GM19351 (cell line): ENCODE measurements around the gene PJA1.

Experiments used
- ATAC-seq: cut with Tn5 transposase; IDR thresholded peaks from one replicate; pipeline ENCODE4 v1.9.1; 2021; ENCODE audit warnings: mild to moderate bottlenecking, moderate library complexity; ENCODE audit not compliant: unreplicated experiment

PJA1 gene

DNA sequence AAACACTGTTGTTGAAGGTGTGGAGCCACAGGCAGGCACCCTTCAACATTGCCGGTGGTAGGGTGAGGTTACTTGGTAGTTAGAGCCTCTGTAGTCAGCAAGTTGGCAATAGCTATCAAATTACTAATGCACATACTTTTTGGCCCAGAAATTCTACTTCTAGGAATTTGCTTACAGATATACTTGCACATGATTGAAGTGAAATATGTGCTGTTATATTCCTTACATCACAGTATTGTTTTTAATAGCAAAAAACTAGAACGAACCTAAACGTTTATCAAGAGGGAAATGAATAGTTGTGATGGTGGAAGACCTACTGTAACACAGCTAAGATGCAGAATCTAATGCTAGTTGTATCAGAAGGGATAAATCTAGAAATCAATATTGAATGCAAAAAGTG lies 7.7 kb upstream of the PJA1 start:
- no peak for ATAC-seq

DNA sequence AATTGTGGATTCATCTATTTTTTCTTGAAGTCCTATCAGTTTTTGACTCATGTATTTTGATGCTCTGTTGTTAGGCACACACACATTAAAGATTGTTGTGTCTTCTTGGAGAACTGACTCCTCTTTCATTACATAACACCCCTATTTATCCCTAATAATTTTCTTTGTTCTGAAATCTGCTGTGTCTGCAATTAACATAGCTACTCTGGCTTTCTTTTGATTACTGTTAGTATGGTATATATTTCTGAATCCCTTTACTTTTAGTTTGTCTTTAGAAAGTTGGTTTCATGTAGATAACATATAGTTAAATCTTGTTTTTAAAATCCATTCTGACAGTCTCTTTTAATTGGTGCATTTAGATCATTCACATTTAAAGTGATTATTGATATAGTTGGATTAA lies 5.1 kb upstream of the PJA1 start:
- no peak for ATAC-seq

DNA sequence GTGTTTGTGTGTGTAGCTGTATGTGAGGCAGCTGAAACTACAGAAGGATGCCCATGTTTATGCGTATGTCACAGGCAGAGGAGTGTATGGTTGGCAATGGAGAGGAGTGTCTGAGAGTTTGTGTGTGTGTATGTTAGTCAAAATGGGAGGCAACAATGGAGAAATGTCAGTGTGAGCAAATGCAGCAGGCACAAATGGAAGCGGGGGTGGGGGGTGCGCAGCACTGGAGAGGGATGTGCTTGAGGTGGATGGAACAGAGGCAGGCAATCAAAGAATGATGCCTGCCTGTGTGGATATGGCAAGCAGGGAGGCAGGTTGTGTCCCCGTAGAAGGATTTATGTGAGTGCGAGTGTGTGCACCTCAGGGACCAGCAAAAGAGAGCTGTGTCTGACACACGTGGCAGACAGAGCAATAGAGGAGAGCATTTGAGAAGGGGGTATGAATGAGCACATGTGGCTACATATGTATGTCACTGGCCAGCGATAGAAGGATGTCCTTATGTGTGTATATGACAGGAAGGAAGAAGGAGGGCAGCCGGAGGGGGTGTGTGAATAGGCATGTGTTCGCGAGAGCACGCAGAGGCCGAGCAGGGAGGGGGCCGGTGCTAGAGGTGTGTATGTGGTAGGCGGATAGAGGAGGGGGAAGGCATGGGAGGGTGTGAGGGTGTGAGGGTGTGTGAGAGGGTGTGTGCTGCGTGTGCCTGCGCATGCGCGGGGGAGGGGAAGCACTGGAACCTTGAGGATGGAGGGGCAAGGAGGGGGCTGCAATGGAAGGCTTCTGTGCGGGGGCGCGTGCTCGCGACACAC lies 1.1 kb downstream of the PJA1 start:
- peak; percentile 51 for ATAC-seq

DNA sequence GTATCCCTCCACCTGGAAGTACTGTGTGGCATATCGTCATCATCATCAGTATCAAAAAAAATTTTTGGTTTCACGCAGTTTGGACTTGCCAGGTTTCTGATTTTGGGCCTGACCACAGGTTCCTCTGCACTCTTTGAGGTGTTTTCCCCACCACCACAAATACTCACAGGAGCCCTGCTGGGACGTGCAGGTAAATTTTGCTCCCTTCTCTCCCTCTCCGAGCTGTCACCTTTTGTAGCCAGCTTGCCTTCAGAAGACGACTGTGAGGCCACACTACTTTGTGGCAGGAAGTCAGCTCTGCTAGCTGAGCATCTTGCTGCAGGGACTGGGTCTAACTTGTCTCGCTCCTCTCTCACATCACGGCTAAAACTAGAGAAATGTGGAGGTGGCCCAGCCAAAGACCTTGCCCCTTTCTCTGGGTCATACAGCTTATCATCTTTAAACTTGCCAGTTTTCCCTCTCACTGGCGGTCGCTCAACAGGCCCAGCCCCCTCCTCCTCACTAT lies 2.8 kb downstream of the PJA1 start:
- no peak for ATAC-seq

DNA sequence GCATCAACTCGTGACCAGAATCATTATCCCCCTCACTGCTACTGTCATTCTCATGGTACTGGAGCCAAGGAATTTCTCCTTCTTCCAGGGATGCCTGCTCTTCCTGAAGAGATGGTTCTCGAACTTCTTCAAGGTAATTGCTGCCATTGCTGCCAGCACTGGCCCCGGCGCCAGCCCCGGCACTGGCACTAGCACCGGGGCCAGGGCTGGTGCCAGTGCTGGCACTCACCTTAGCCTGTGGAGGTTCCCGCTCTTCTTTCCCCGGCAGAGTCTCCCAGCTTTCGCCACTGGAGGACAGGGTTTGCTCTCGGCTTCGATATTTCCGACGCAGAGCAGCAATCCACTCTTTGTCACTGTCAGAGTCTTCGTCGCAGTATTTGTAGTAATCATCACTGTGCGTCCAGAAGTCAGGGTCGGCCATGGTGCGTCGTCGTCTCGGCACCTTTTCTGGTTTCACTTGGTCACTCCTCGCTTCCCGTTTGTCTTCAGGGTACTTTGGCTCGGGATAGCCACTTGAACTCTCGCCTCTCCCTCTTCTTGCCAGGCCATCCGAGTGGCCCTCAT lies 3.4 kb downstream of the PJA1 start:
- no peak for ATAC-seq

DNA sequence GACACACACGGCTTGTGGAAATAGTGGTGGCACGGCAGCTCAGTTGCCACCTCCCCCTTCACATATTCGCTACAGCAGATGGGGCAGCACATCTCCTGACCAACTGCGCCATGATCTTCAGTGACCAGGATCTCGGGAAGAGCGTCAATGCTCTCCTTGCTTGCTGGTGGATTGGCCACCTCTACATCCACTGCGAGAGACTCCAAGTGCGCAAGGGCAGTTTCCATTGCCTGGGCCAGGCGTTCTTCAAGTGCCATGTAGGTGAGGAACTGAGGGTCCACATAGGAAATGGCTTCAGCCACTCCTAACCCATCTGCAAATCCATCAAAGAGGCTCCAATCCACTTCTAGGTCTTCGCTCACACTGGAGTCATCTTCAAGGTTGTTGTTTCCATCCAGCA lies 3.9 kb downstream of the PJA1 start:
- no peak for ATAC-seq

DNA sequence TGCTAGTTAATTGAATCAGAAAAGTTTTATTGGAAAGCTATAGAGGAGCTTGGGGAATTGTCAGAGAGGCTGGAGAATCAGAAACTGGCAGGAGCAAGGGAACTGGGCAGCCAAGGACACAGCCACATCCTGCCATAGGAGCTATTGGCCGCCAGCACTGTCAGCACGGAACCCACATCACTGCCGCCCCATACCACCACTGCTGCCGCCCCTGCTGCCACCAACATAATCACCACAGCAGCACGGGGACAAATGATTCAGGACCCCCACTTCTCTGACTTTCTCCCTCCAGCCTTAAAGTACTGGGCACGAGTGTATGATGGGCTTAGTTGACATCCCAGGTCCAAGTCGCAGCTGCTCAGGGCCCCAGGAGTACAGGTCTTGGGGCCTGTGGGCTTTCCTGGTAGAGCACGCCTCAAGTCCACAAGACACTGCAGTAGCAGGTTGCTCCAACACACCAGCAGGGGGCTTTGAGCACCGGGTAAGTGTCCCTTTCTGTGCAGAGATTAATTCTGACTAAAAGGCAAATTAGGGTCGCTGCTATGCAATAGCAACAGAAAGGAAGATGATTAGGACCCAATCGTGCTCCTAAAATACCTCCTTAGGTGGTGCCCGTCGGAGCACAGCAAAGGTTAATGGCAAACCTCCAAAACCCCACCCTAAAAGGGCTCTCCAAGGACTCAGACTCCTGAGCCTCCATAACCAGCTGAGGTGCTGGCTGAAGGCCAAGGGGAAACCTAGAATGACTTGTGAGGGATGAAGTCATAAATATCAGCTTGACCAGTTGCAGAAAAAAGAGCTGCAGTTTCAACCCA lies 6.9 kb downstream of the PJA1 start:
- ATAC-seq, result peak; percentile 95

DNA sequence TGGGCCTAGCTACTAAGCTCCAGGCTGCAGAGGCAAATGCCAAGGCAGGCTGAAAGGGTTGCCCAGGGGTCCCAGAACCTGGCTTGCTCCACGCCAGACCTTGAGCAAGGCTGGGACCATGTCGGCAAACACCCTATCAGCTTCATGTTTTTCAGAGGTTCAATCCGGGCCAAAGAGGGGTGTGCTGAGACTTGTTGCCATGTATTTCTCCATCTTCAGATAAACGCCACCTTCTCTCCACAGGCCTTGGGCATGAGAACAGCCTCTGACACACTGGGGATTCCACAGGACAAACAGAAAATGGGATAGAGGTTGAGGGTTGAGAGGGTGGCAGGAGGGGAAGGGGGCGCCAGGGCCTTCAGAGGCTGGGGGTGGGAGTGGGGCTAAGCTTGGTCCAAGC lies 8.6 kb downstream of the PJA1 start:
- ATAC-seq, result no peak

DNA sequence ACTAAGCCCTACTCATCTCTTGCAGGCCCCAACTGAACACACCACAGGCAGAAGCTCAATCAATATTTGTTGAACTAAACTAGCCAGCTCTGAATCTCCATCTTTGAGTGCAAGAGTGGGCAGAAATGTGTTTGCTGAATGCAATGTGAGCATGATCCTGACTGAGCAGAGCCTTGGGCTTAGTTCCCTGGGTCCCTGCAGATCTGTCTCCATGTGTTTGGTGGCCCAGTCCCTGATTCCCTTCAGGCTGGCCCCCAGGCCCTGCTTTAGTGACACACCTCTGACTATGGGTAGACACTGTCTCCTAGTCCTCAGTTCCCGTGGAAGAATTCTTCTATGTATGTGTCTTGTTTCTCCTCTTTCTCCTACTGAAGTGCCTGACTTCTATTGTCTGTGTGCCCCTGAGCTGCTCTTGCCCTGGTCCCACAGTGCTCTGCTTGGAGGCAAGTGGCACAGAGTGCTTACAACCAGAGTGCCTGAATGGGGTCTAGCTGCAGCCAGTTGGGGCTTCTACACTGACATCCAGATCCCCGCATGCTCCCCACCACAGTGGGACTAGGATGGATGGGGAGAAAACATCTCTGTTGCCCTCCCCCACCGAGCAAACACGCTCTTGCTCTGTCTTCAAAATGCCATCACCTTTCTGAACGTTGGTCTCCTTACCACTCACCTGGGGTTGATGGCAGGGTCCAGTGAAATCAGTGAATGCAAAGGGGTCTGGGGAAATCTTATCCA lies 9.3 kb downstream of the PJA1 start:
- ATAC-seq, result no peak

DNA sequence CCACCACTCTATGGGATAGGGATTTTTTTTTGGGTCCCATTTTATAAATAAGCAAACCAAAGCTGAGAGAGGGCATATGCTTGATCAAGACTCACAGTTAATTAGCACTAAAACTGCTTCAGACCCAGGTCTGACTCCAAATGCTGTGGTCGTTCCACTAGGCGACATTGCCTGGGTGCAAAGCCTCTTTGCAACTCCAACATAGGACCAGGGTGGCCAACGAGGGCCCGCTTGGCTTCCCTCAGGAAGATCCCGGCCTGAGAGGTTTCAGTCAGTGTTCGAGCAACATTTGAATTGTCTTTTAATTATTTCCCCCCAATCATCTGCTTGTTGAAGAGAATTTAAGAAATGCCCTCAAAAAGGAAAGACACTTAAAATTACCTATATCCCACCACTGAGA lies 11.2 kb downstream of the PJA1 start:
- no peak for ATAC-seq

DNA sequence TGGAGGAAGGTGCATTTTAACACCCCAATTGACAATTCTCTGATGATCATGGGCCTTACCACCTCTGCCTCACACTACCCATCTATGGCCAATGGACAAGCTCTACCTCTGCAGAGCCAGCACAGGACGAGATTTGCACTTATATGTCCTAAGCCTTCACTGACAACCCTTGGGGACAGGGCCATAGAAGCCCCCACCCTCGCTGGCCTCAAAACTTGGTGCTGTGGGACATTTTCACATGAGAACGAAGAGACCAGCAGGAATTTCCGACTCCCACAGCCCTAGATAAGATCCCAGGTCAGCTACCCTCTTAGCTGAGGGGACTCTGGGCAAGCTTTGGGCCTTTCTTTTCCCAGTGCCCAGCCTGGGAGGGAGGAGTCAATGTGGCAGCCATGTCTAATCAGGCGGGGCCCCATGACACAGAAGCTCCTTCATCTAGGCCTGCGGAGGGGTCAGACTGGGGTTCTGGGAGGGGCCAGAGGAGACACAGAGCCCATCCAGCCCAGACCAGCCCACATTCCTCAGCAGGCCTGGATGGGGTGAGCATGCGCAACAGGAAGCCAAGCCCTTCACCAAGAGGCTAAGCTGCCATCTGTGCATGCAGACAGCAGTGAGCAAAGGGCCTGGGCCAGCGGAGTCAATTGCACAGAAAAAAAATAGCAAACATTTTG lies 12.1 kb downstream of the PJA1 start:
- no peak for ATAC-seq

DNA sequence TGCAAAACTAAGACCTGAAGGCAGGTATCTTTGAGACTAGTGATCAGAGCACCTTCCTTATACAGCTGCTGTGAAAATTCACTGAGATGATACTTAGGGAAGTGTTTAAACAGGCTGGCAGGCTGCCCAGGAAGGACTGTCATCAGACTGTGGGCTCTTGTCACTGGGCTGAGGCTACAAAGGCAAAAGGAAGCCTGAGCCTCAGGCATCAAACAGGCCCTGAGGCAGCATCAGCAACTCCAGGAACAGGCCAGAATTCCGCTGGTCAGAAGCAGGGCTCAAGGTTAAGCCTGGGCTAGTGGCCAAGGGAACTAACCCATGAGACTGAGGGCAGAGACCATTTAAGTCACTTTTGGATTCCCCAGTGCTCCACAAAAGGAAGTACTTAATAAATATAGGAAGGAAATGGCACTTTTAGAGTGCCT lies 12.8 kb downstream of the PJA1 start:
- ATAC-seq, result no peak

DNA sequence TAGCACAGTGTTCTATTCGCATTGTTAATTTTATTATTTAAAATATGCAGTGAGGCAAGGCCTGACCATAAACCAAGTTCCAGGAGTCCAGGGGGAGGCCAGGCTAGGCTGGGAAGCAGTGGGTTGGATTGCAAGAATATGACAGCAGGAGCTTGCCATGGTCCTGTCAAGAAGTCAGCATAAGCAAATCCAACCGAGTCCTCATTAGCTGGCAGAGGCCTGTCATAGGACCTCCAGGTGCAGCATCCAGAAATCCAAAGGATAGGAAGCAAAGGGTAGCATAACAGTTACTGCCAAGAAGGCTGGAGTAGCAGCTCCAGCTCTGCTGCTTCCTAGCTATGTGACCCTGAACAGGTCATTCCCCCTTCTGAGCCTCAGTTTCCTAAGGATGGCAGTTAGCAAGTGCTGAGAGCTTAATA lies 13.4 kb downstream of the PJA1 start:
- ATAC-seq, result no peak

DNA sequence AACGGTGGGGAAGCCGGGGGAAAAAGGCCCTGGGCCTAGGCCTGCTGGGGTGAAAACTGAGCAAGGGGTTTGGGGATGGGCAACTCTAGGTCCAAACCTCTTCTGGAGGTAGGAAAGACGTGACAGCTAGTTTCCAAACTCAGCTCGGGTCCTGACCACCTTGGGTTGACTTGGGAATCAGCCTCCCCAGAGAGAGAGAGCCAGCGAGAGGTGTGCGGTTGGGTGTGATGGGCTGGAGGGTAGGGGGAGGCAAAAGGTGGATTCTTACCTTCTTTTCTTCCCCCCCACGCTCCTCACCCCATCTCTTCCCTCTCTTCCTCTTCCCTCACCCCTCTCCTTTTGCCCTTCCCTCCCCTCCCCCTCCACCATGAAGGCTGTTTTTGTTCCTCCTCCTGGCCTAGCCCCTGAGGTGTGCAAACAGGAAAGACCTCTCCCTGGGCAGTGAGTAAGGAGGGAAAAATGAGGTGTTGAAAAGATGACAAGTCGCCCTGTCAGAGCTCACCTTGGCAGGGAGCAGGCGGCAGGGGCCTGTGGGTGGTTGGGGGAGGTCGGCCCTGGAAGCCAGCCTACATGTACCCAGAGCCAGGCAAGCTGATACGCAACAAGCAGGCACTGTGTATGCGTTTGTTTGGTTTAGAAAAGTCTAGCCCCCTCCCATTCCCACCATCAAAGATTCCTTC lies 14.8 kb downstream of the PJA1 start:
- no peak for ATAC-seq

DNA sequence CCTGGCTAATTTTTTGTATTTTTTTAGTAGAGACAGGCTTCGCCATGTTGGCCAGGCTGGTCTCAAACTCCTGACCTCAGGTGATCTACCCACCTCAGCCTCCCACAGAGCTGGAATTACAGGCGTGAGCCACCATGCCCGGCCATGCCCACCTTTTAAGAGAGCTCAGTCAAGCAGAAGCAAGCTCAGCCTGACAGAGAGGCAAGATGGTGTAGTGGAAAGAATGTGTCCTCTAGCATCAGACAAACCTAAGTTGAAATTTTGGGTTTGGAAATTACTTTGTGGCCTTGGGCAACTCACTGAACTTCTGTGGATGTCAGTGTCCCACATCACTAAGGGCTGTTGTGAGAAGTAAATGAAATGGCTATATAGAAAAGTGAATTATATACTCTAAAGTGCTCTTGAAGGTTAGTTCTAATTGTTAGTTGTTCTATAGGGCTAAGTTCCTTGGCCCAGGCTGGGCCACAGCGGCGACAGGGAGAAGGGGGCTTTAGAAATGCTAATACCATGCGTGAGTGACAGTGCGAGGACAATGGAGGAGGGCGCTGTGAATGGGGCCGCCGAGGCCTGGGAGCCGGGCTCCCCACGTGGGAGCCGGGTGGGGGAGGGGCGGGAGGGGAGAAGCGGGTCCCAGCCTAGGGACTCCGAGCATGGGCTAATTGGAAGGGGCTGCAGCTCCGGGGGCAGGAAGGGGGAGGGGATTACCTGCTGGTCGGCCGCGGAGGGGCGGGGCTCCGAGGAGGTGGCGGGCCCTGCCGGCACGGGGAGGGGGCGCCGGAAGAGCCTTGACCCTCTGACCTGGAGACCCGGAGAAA lies 15.6 kb downstream of the PJA1 start:
- ATAC-seq, result no peak

DNA sequence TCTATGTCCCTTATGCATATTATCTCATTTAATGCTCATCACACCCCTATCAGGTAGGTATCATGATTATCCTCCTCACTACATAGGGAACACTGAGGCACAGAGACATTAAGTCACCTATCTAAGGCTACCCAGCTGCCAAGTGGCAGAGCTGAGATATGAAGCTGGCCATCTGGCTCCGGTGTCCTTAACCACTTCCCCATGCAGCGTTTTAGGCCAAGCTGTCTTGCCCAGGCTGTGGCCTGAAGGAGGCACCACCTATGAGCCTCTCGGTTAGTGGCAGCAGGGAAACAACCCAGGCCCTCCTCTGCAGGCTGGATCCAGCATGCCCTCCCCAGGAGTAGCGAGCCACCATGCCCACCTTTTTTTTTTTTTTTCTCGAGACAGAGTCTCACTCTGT lies 16.3 kb downstream of the PJA1 start:
- no peak for ATAC-seq

DNA sequence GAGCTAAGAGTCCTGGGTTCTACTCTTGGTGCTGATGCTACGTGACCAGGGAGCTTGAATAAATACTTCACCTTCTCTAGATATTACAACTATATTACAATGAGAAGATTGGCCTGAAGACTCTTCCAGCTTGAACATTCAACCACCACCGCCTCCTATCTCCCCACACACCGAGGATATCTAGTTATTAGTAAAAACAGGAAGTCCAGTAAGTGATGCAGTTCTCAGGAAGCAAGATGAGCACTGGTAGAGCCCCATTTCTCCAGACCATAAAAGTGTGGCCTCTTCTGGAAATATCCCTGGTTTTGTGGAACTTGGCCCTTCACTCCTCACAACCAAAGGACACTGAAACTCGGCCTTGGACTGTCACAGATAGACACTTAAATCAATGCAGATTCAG lies 18.5 kb downstream of the PJA1 start:
- peak; percentile 67 for ATAC-seq

DNA sequence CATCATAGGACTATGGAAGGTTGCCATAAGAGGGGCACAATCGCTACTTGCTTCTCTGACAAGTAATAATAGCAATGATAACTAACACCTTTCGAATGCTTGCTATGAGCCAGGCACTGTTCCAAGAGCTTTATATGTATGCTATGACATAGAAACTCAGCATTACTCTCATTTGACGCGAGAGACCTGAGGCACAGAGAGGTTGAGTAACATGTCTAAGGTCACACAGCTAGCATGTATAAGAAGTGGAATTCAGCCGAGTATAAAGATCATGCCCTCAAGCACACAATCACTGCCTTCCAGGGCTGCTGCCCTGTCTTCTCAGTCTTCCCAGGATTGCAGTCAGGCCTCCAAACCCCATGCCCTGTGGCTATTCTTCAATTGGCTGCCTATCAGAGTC lies 19.5 kb downstream of the PJA1 start:
- no peak for ATAC-seq
